K562 (cell line): ENCODE measurements around the gene CLP1. TPM values are rescaled to one million over a fixed set of nuclear protein-coding genes. Genes with fewer than 3 reads are reported as not detected.

Experiments
- AFF4 ChIP-seq: sonication (generic); formaldehyde crosslinking; IDR thresholded peaks from 2 replicates; pipeline ENCODE4 v1.8.0; 2023; ENCODE audit warnings: mild to moderate bottlenecking, missing genetic modification reagents
- DEAF1 ChIP-seq: fragments of 450-650 bp; formaldehyde crosslinking; IDR thresholded peaks from 2 replicates; pipeline ENCODE4 v1.4.0; 2020; ENCODE audit warnings: mild to moderate bottlenecking, moderate library complexity
- ELF1 ChIP-seq: fragments of 200-800 bp; sonication (Bioruptor generic); IDR thresholded peaks from 2 replicates; pipeline ENCODE4 v1.6.1; 2016; ENCODE audit warnings: missing genetic modification characterization, missing compliant biosample characterization
- FOXK1 ChIP-seq: sonication (generic); formaldehyde crosslinking; IDR thresholded peaks from 2 replicates; pipeline ENCODE4 v1.8.0; 2022; ENCODE audit warnings: missing genetic modification reagents, mild to moderate bottlenecking, borderline replicate concordance
- FOXP1 ChIP-seq: sonication (generic); formaldehyde crosslinking; IDR thresholded peaks from 2 replicates; pipeline ENCODE4 v1.8.0; 2022; ENCODE audit warnings: mild to moderate bottlenecking, missing genetic modification reagents
- GATAD2B ChIP-seq: fragments of 450-650 bp; IDR thresholded peaks from 2 replicates; pipeline ENCODE4 v1.6.1; 2017; ENCODE audit warnings: mild to moderate bottlenecking, borderline replicate concordance
- GTF2B ChIP-seq: IDR thresholded peaks from 2 replicates; pipeline ENCODE4 v1.6.1; 2011; ENCODE audit not compliant: insufficient read length; ENCODE audit errors: extremely low read depth
- KHSRP ChIP-seq: fragments of 450-650 bp; IDR thresholded peaks from 2 replicates; pipeline ENCODE4 v1.6.1; 2017
- KLF16 ChIP-seq: IDR thresholded peaks from 2 replicates; pipeline ENCODE4 v1.6.1; 2016; ENCODE audit warnings: antibody characterized with exemption
- LARP7 ChIP-seq: fragments of 450-650 bp; IDR thresholded peaks from 2 replicates; pipeline ENCODE4 v1.6.1; 2016
- MCM3 ChIP-seq: fragments of 450-650 bp; IDR thresholded peaks from 2 replicates; pipeline ENCODE4 v1.6.1; 2016
- MCM7 ChIP-seq, 2 experiments: fragments of 450-650 bp; IDR thresholded peaks; 2 replicates each; pipeline ENCODE4 v1.6.1; 2016 to 2018
- NKRF ChIP-seq: fragments of 450-650 bp; IDR thresholded peaks from 2 replicates; pipeline ENCODE4 v1.6.1; 2016; ENCODE audit warnings: borderline replicate concordance
- PKNOX1 ChIP-seq: fragments of 450-650 bp; IDR thresholded peaks from 2 replicates; pipeline ENCODE4 v1.6.1; 2016
- TBL1XR1 ChIP-seq, 2 experiments: IDR thresholded peaks; 2 replicates each; pipeline ENCODE4 v1.6.1; 2012; ENCODE audit warnings: improper control_type of control experiment in 2 of 2, low read length in 2 of 2, mild to moderate bottlenecking in 1 of 2
- TRIM25 ChIP-seq: fragments of 450-650 bp; IDR thresholded peaks from 2 replicates; pipeline ENCODE4 v1.7.0; 2016; ENCODE audit warnings: borderline replicate concordance
- ZNF311 ChIP-seq: fragments of 250-450 bp; sonication (Bioruptor Pico); IDR thresholded peaks from 2 replicates; pipeline ENCODE4 v1.4.0; 2020; ENCODE audit warnings: mild to moderate bottlenecking, moderate library complexity
- polyA plus RNA-seq, 8 experiments: library from polyadenylated mRNA; depleted of rRNA in 4 of 8; stranded (reverse) in 5 of 8; unstranded in 3 of 8; fragments of >200 nt; fragmentation: Nextera tagmentation in 2 of 8; fragmentation: Illumina TruSeq in 1 of 8; extraction: Ambion mirVana in 2 of 8; extraction: Trizol in 1 of 8; gene quantifications; 2 replicates each; pipeline versions ENCODE4 v1.2.1 to v1.2.3, GENCODE V29; 2011 to 2014; ENCODE audit warnings: inconsistent platforms in 1 of 8, missing spikeins in 1 of 8
- total RNA-seq, 7 experiments: library from RNA; depleted of rRNA in 6 of 7; stranded (reverse); fragments of >200 nt in 6 of 7; fragmentation: Illumina TruSeq in 2 of 7; extraction: Trizol in 2 of 7; gene quantifications; 2 replicates each; pipeline versions ENCODE4 v1.2.1 to v1.2.3, GENCODE V29; 2011 to 2021; ENCODE audit warnings: low replicate concordance in 1 of 7

Gene CLP1
- total and polyA plus RNA-seq, 9 of the 15 experiments (the other 6 are each of a cell fraction or from before 2014, with no cell fraction given) = 19.1 to 46.2 (median 27.8) TPM

DNA sequence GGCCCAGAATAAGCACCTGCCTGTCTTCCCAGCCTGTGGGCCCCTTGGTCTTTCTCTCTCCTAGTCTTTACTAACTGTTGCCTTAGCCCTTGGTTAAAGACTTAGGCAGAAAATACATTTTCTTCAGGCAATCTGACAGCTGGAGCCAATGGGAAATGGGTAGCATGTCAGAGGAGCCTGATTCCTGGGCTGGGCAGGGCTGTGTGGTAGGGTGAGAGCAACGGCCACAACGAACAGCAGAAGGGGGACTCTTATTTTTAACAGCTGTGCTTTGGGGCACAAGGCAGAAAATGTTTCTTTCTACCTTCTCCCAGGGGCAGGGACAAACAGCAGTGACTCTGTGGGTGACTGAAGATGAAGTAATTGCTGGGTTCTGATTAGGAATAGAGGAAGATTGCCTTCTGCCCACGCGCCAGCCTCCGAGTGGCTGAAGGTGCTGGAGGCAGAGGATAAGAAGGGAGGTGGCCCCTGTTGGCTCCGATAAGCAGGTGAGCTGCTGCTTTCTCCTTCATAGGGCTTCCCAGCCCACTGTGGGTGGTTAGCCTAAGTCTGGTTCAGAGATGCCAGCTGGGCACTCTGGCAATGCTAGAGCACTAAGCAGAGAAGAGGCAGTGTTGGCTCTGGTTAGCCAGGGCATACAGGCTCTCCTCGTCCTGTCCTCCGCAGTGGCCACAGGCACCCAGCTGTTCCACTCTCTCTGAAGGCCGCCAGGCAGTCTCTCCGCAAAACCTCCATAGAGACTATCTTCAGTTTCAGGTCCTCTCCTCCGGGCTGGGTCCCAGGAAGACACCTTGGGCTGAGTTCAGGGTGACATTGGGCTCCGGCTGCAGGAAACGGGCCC, 9.4 kb upstream of the CLP1 start (continued):
- no peak for TF ChIP-seq DEAF1
- TF ChIP-seq TBL1XR1 (IDR thresholded peaks at IDR 0.05; ENCODE audit: low read length in 2 of 2) = peak; percentile 76 to 91; a peak in 3 of 4 replicates
- no peak for TF ChIP-seq ZNF311 (CRISPR knock-in tag)
- no peak for TF ChIP-seq FOXK1
- no peak for TF ChIP-seq LARP7
- no peak for TF ChIP-seq AFF4 (CRISPR knock-in tag)
- no peak for TF ChIP-seq MCM3
- TF ChIP-seq MCM7 (IDR thresholded peaks at IDR 0.05) = no peak
- TF ChIP-seq TRIM25 = no peak
- TF ChIP-seq PKNOX1 = 0 out of 2 replicates have a peak, but pooled peaks have one; percentile 4
- TF ChIP-seq FOXP1 (CRISPR knock-in tag) = no peak
- TF ChIP-seq GTF2B = no peak
- TF ChIP-seq GATAD2B = no peak
- peak; percentile 79; the same call in 1 of the 2 replicates for TF ChIP-seq KHSRP
- TF ChIP-seq NKRF = no peak
- no peak for TF ChIP-seq ELF1 (tag)
- TF ChIP-seq KLF16 = peak; percentile 99
